ENCODE measurements around the gene GNA15.
A peak's percentile ranks its signal among the peaks of the same experiment; 100 is the strongest.

GNA15 gene

GRCh38 chr19:3175781-3176714, 40.2 kb downstream of the GNA15 start:
- H3K9me3 ChIP-seq (ENCODE audit: control insufficient read depth, insufficient read depth, low read length), result no peaks in the 10 kb centered on the region
- 0 out of 2 replicates have a peak, but pooled peaks cover 2% of the 10 kb centered on the region for H3K4me1 ChIP-seq (ENCODE audit: control insufficient read depth, insufficient read depth, low read length)
- H3K36me3 ChIP-seq (ENCODE audit: control insufficient read depth, insufficient read depth, low read length), result no peaks in the 10 kb centered on the region; the same call in 1 of the 2 replicates
- H3K27ac ChIP-seq (ENCODE audit: low read length), result no peak overlapping the region
- no peak for DNase-seq (ENCODE audit: low read depth, low spot score)
- H3K27me3 ChIP-seq (ENCODE audit: control insufficient read depth, insufficient read depth, low read length), result no peaks in the 10 kb centered on the region
- no peak overlapping the region for H3K4me3 ChIP-seq (ENCODE audit: low read length)
- WGBS (ENCODE audit: insufficient coverage, insufficient read length), result no CpG with 5 or more reads among the region's 17 CpGs

GRCh38 chr19:3176715-3177501, 41.1 kb downstream of the GNA15 start:
- H3K27me3 ChIP-seq (ENCODE audit: control insufficient read depth, insufficient read depth, low read length), result no peaks in the 10 kb centered on the region
- no peaks in the 10 kb centered on the region; the same call in 1 of the 2 replicates for H3K36me3 ChIP-seq (ENCODE audit: control insufficient read depth, insufficient read depth, low read length)
- DNase-seq (ENCODE audit: low read depth, low spot score), result no peak
- H3K9me3 ChIP-seq (ENCODE audit: control insufficient read depth, insufficient read depth, low read length), result no peaks in the 10 kb centered on the region
- no peak overlapping the region for H3K27ac ChIP-seq (ENCODE audit: low read length)
- H3K4me3 ChIP-seq (ENCODE audit: low read length), result no peak overlapping the region
- H3K4me1 ChIP-seq (ENCODE audit: control insufficient read depth, insufficient read depth, low read length), result 0 out of 2 replicates have a peak, but pooled peaks cover 2% of the 10 kb centered on the region
- no CpG with 5 or more reads among the region's 11 CpGs for WGBS (ENCODE audit: insufficient coverage, insufficient read length)

- Histone ChIP-seq H3K9me3 (ENCODE audit: control insufficient read depth, insufficient read depth, low read length) (no peaks in the 10 kb centered on the region), H3K4me3 (ENCODE audit: low read length) (no peak within 1 kb of the TSS), H3K27me3 (ENCODE audit: control insufficient read depth, insufficient read depth, low read length) (no peaks in the 10 kb centered on the region), H3K36me3 (ENCODE audit: control insufficient read depth, insufficient read depth, low read length) (no peaks in the 10 kb centered on the region; the same call in 1 of the 2 replicates), H3K27ac (ENCODE audit: low read length) (no peak within 1 kb of the TSS), H3K4me1 (ENCODE audit: control insufficient read depth, insufficient read depth, low read length) (0 out of 2 replicates have a peak, but pooled peaks cover 2% of the 10 kb centered on the region)
- no peak for DNase-seq (ENCODE audit: low read depth, low spot score)
- no CpG with 5 or more reads among the region's 42 CpGs for WGBS (ENCODE audit: insufficient coverage, insufficient read length)
Measured at GRCh38 chr19:3178377-3178972, 42.6 kb downstream of the GNA15 start, which contains the start of gene S1PR4. Gene S1PR4 (plus strand): TSS chr19:3178769. CDS start chr19:3178793, 24 bp downstream.

GRCh38 chr19:3178973-3179738, 43.3 kb downstream of the GNA15 start:
- DNase-seq (ENCODE audit: low read depth, low spot score), result no peak
- no CpG with 5 or more reads among the region's 52 CpGs for WGBS (ENCODE audit: insufficient coverage, insufficient read length)
- H3K4me3 ChIP-seq (ENCODE audit: low read length), result no peak overlapping the region
- no peaks in the 10 kb centered on the region; the same call in 1 of the 2 replicates for H3K36me3 ChIP-seq (ENCODE audit: control insufficient read depth, insufficient read depth, low read length)
- H3K4me1 ChIP-seq (ENCODE audit: control insufficient read depth, insufficient read depth, low read length), result 0 out of 2 replicates have a peak, but pooled peaks cover 2% of the 10 kb centered on the region
- no peaks in the 10 kb centered on the region for H3K9me3 ChIP-seq (ENCODE audit: control insufficient read depth, insufficient read depth, low read length)
- no peak overlapping the region for H3K27ac ChIP-seq (ENCODE audit: low read length)
- H3K27me3 ChIP-seq (ENCODE audit: control insufficient read depth, insufficient read depth, low read length), result no peaks in the 10 kb centered on the region

- no peak for DNase-seq (ENCODE audit: low read depth, low spot score)
- Histone ChIP-seq H3K4me1 (ENCODE audit: control insufficient read depth, insufficient read depth, low read length) (0 out of 2 replicates have a peak, but pooled peaks cover 2% of the 10 kb centered on the region), H3K27me3 (ENCODE audit: control insufficient read depth, insufficient read depth, low read length) (no peaks in the 10 kb centered on the region), H3K4me3 (ENCODE audit: low read length) (no peak overlapping the region), H3K36me3 (ENCODE audit: control insufficient read depth, insufficient read depth, low read length) (no peaks in the 10 kb centered on the region; the same call in 1 of the 2 replicates), H3K27ac (ENCODE audit: low read length) (no peak overlapping the region), H3K9me3 (ENCODE audit: control insufficient read depth, insufficient read depth, low read length) (no peaks in the 10 kb centered on the region)
- no CpG with 5 or more reads among the region's 31 CpGs for WGBS (ENCODE audit: insufficient coverage, insufficient read length)
Measured at GRCh38 chr19:3179739-3180293, 44.0 kb downstream of the GNA15 start.

DNA sequence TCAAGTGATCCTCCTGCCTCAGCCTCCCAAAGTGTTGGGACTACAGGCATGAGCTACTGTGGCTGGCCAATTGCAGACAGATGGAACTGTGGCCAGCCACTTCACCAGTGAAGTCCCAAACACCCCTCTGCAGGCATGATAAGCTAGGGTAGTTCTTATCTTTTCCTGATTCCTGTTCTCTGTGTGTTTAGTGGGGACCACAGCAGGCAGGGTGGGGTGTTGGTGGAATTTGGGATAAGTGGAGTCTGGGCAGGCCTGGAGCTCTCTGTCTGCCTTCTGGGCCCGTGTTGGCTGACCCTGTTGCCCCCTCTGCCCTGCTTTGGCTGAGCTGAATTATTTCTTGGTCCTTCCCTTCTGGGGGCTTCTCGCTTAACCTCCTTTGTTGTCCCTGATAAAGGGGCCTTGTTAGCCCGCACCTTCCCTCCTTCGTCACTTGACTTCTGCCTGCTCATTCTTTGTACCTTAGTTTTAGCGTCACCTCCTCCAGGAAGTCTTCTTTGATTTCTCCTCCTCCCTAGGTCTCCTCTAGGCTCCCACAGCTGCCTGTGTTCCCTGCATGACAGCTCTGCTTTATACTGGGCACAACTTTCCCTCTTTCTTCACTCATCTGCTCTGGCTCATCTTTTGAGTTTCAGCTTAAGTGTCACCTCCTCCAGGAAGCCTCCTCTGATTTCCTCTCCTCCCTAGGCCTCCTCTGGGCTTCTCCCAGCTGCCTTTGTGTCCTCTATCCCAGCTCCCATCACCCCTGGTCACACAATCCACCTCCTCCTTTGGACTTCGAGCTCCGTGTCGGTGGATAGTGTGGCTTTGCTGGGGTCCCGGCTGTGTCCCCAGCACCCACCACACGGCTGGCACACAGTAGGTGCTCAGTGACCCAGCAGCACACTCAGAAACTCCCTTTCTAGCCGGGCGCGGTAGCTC, 48.1 kb downstream of the GNA15 start:
- no peaks in the 10 kb centered on the region for H3K27me3 ChIP-seq (ENCODE audit: control insufficient read depth, insufficient read depth, low read length)
- H3K4me1 ChIP-seq (ENCODE audit: control insufficient read depth, insufficient read depth, low read length), result no peaks in the 10 kb centered on the region; the same call in 1 of the 2 replicates
- peaks cover under 1% of the 10 kb centered on the region; the same call in 1 of the 2 replicates for H3K36me3 ChIP-seq (ENCODE audit: control insufficient read depth, insufficient read depth, low read length)
- DNase-seq (ENCODE audit: low read depth, low spot score), result no peak
- H3K9me3 ChIP-seq (ENCODE audit: control insufficient read depth, insufficient read depth, low read length), result no peaks in the 10 kb centered on the region
- no peak overlapping the region for H3K27ac ChIP-seq (ENCODE audit: low read length)
- H3K4me3 ChIP-seq (ENCODE audit: low read length), result no peak overlapping the region
- WGBS (ENCODE audit: insufficient coverage, insufficient read length), result no CpG with 5 or more reads among the region's 13 CpGs

DNA sequence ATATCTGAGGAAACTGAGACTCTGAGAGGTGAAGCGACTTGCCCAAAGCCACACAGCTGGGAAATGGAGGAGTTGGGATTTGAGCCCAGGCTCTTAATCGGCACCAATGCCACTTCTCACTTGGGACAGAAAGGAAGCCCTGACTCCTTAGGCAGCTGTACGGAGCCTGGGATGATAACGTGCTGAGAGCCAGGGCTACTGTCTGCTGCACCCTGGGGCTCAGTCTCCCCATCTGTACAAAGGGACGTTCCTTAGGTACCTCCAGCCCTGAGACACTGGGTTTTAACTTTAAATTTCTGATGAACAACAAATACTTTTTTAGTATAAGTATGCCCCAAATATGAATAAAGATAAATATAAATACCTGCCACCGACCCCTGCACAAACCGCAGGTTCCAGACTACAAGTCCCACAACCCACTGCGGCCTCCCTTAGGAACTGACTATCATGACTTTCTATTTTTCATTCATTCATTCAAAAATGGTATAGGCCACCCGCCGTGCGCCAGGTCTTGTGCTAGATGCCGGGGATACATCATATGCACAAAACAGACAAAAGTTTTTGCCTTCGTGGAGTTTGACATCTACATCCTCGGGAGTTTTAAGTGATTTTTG, 49.1 kb downstream of the GNA15 start:
- WGBS (ENCODE audit: insufficient coverage, insufficient read length), result no CpG with 5 or more reads among the region's 14 CpGs
- DNase-seq (ENCODE audit: low read depth, low spot score), result peak; percentile 33
- Histone ChIP-seq H3K4me3 (ENCODE audit: low read length) (peak overlapping the region; percentile 89; the same call in 1 of the 2 replicates), H3K4me1 (ENCODE audit: control insufficient read depth, insufficient read depth, low read length) (peaks cover 4% of the 10 kb centered on the region), H3K36me3 (ENCODE audit: control insufficient read depth, insufficient read depth, low read length) (peaks cover 5% of the 10 kb centered on the region), H3K27ac (ENCODE audit: low read length) (no peak overlapping the region), H3K27me3 (ENCODE audit: control insufficient read depth, insufficient read depth, low read length) (no peaks in the 10 kb centered on the region), H3K9me3 (ENCODE audit: control insufficient read depth, insufficient read depth, low read length) (no peaks in the 10 kb centered on the region)

- DNase-seq (ENCODE audit: low read depth, low spot score), result peak; percentile 77
- H3K36me3 ChIP-seq (ENCODE audit: control insufficient read depth, insufficient read depth, low read length), result peaks cover 6% of the 10 kb centered on the region
- H3K9me3 ChIP-seq (ENCODE audit: control insufficient read depth, insufficient read depth, low read length), result no peaks in the 10 kb centered on the region
- peaks cover 4% of the 10 kb centered on the region for H3K4me1 ChIP-seq (ENCODE audit: control insufficient read depth, insufficient read depth, low read length)
- no CpG with 5 or more reads among the region's 69 CpGs for WGBS (ENCODE audit: insufficient coverage, insufficient read length)
- H3K4me3 ChIP-seq (ENCODE audit: low read length), result peak within 1 kb of the TSS; percentile 89
- no peaks in the 10 kb centered on the region for H3K27me3 ChIP-seq (ENCODE audit: control insufficient read depth, insufficient read depth, low read length)
- H3K27ac ChIP-seq (ENCODE audit: low read length), result no peak within 1 kb of the TSS
Measured at GRCh38 chr19:3185461-3186159, 49.8 kb downstream of the GNA15 start, which contains the start of gene NCLN. Gene NCLN (plus strand): TSS chr19:3185930. CDS start chr19:3186031, 101 bp downstream.

All from iPS DF 6.9 (cell line).